GM18951 (cell line): ENCODE data around the gene KIAA0232.
A peak's percentile ranks its signal among the peaks of the same experiment; 100 is the strongest.

Experiments used
- POLR2A ChIP-seq: IDR thresholded peaks from 4 replicates; pipeline ENCODE4 v1.6.1; 2011; ENCODE audit warnings: mild to moderate bottlenecking; ENCODE audit not compliant: insufficient read length, insufficient read depth; ENCODE audit errors: extremely low read depth
- in situ Hi-C: fragments of 300-500 bp; cut with MboI; formaldehyde crosslinking; loops from one replicate; pipeline ENCODE4 v1.12.0; 2022; ENCODE audit warnings: low sequenced_read_pairs, mixed read lengths, inconsistent platforms; ENCODE audit not compliant: unreplicated experiment

The KIAA0232 gene

GRCh38 chr4:6782147-6782845 lies at the start of gene KIAA0232:
KIAA0232 (plus strand) TSS chr4:6782727; CDS start chr4:6824454, 41,727 bp downstream.
- in situ Hi-C loops, result no loop called here
- TF ChIP-seq POLR2A, result peak; percentile 67

- no peak for TF ChIP-seq POLR2A
- in situ Hi-C loops, result loop anchor here (10.0 kb wide), 1 partner anchor 131 kb away; no protein-coding TSS in a partner anchor
Observed at GRCh38 chr4:6733358-6734164, 49.0 kb upstream of the KIAA0232 start.

- in situ Hi-C loops, result loop anchor here (10.0 kb wide), 1 partner anchor 131 kb away; no protein-coding TSS in a partner anchor
- no peak for TF ChIP-seq POLR2A
Observed at GRCh38 chr4:6734165-6734786, 48.3 kb upstream of the KIAA0232 start.

- in situ Hi-C loops, result loop anchor here (10.0 kb wide), 1 partner anchor 125 kb away; no protein-coding TSS in a partner anchor
- no peak for TF ChIP-seq POLR2A
Observed at GRCh38 chr4:6739920-6740319, 42.6 kb upstream of the KIAA0232 start.

- TF ChIP-seq POLR2A, result no peak
- in situ Hi-C loops, result no loop called here
Observed at GRCh38 chr4:6740347-6740746, 42.2 kb upstream of the KIAA0232 start.

- in situ Hi-C loops, result no loop called here
- no peak for TF ChIP-seq POLR2A
Observed at GRCh38 chr4:6742507-6742906, 40.0 kb upstream of the KIAA0232 start.

GRCh38 chr4:6742989-6743388 lies 39.5 kb upstream of the KIAA0232 start:
- TF ChIP-seq POLR2A, result no peak
- in situ Hi-C loops, result no loop called here

GRCh38 chr4:6746721-6747293 lies 35.7 kb upstream of the KIAA0232 start:
- TF ChIP-seq POLR2A, result no peak
- in situ Hi-C loops, result no loop called here

- TF ChIP-seq POLR2A, result no peak
- in situ Hi-C loops, result no loop called here
Observed at GRCh38 chr4:6747294-6748051, 35.1 kb upstream of the KIAA0232 start.

GRCh38 chr4:6748286-6748685 lies 34.2 kb upstream of the KIAA0232 start:
- TF ChIP-seq POLR2A, result no peak
- in situ Hi-C loops, result no loop called here

GRCh38 chr4:6749340-6750171 lies 33.0 kb upstream of the KIAA0232 start:
- in situ Hi-C loops, result no loop called here
- no peak for TF ChIP-seq POLR2A

- no peak for TF ChIP-seq POLR2A
- in situ Hi-C loops, result no loop called here
Observed at GRCh38 chr4:6750286-6751221, 32.0 kb upstream of the KIAA0232 start.
